ENCODE measurements around the gene SIPA1L3. TPM values are rescaled to one million over a fixed set of nuclear protein-coding genes. Genes with fewer than 3 reads are reported as not detected.

The SIPA1L3 gene
- total RNA-seq, 1 donor from 2014 or later: 27.1 TPM

DNA sequence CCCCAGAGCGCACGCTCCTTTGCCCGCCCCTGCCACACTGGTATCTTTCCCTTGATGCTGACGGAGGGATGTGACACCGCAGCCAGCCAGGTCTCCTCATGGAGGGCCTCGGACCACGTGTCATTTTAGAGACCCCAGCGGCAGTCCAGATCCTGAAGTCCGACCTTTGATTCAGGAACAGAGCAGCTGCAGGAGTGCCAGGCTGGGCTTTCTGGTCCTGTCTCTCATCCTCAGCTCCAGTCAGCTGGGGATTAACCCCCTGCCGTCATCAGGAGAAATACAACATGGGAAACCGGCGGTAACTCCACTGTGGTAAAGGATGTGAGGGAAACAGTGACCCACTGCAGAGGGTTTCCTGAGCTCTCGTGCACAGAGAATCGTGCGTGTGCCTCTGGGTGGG is 140.6 kb downstream of the SIPA1L3 start:
- no peak overlapping the region for H3K27ac ChIP-seq
- no peaks in the 10 kb centered on the region for H3K9me3 ChIP-seq
- TF ChIP-seq, protein P1, sequence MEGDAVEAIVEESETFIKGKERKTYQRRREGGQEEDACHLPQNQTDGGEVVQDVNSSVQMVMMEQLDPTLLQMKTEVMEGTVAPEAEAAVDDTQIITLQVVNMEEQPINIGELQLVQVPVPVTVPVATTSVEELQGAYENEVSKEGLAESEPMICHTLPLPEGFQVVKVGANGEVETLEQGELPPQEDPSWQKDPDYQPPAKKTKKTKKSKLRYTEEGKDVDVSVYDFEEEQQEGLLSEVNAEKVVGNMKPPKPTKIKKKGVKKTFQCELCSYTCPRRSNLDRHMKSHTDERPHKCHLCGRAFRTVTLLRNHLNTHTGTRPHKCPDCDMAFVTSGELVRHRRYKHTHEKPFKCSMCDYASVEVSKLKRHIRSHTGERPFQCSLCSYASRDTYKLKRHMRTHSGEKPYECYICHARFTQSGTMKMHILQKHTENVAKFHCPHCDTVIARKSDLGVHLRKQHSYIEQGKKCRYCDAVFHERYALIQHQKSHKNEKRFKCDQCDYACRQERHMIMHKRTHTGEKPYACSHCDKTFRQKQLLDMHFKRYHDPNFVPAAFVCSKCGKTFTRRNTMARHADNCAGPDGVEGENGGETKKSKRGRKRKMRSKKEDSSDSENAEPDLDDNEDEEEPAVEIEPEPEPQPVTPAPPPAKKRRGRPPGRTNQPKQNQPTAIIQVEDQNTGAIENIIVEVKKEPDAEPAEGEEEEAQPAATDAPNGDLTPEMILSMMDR (IDR thresholded peaks at IDR 0.05): no peak
- intact Hi-C loops (cut with DNase I): no loop called here
- no peaks in the 10 kb centered on the region for H3K4me1 ChIP-seq
- H3K27me3 ChIP-seq: no peaks in the 10 kb centered on the region
- H3K4me3 ChIP-seq: no peak overlapping the region
- H3K36me3 ChIP-seq: no peaks in the 10 kb centered on the region
- DNase-seq (ENCODE audit: low spot score in 2 of 2): no peak

DNA sequence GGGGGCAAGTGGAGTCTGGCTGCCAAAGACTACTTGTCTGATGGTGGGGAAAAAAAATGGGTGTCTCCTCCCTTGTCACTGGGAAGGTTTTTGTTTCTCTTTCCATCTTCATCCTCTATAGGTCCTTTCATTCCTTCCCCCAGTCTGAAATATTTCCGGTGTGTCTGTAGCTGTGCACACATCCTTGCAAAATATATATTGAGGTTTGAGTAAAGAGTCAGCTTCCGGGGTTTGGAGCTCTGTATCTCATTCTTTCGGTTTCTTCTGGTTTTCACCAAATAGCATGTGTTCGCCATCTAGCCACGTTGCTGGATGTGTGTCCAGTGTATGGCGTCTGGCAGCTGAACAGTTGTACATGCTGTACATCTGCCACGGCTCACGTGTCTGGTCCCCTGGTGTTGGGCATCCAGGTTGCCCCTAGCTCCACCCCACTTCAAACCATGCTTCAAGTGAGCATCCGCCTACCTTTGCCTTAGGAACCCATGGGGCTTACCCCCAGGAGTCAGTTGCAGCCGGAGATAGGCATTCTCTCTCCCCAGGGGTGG is 142.2 kb downstream of the SIPA1L3 start:
- H3K9me3 ChIP-seq: no peaks in the 10 kb centered on the region
- H3K4me1 ChIP-seq: no peaks in the 10 kb centered on the region
- H3K36me3 ChIP-seq: no peaks in the 10 kb centered on the region
- H3K27ac ChIP-seq: no peak overlapping the region
- TF ChIP-seq, protein P1 (IDR thresholded peaks at IDR 0.05): no peak
- no peak for DNase-seq (ENCODE audit: low spot score in 2 of 2)
- intact Hi-C loops (cut with DNase I): no loop called here
- H3K27me3 ChIP-seq: no peaks in the 10 kb centered on the region
- H3K4me3 ChIP-seq: no peak overlapping the region

DNA sequence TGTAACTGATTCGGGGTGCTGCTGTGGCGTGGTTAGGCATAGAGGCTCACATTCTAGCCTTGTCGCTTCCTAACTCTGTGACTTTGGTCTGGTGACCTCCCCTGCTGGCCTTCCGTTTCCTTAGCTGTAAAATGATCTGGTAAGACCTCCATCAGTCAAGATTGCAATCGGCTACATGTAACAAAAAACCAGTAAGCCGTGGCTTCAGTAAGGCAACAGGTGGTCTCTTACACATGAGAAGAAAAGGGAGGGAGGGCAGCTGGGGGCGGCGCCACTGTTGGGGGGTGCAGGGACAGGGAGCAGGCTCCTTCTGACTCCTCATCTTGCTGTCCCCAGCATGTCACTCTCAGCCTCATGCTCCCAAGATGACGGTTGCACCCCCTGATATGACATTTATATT is 148.0 kb downstream of the SIPA1L3 start:
- intact Hi-C loops (cut with DNase I): no loop called here
- Histone ChIP-seq H3K9me3 (no peaks in the 10 kb centered on the region), H3K4me3 (no peak overlapping the region), H3K27me3 (no peaks in the 10 kb centered on the region), H3K36me3 (no peaks in the 10 kb centered on the region), H3K4me1 (no peaks in the 10 kb centered on the region), H3K27ac (no peak overlapping the region)
- no peak for DNase-seq (ENCODE audit: low spot score in 2 of 2)
- TF ChIP-seq, protein P1 (IDR thresholded peaks at IDR 0.05): no peak

DNA sequence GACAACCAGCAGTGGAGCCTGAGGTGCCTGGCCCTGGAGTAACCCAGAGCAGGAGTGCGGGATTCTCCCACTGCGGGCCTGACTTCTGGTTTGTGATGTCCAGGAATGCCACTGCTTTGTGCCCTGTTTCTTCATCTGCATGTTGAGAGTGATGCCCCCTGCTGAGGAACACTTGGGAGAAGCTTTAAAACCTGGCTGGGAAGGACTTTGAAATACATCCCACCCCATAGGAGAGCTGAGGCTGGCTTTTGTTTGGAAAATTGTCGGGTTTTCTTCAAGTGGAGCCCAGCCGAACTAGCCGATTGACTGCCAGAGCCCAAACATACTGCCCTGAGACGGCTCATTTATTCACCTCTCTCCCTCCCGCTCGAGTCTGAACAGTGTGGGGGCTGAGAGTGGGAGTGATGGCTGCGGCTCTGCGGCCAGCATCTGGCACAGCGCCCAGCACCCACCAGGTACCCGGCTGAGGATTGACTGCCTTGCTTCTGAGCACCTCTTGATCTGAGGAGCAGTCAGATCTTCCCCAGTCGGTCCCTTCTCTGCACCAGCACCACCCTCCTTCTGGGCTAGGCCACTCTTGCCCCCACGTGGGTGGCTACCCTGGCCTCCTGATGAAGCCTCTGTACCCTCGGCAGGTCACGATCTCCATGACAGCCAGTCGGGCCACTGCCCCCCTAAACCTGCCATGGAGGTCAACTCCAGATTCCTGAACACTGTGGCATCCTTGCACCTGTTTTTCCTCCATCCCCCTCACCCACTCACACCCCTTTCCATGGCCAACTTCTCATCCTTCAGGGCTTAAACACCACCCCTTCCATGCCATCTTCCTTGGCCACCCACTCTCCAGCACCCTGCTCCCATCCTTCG is 148.9 kb downstream of the SIPA1L3 start:
- no peaks in the 10 kb centered on the region for H3K27me3 ChIP-seq
- no peak overlapping the region for H3K27ac ChIP-seq
- H3K4me1 ChIP-seq: no peaks in the 10 kb centered on the region
- no peak for DNase-seq (ENCODE audit: low spot score in 2 of 2)
- intact Hi-C loops (cut with DNase I): no loop called here
- H3K36me3 ChIP-seq: no peaks in the 10 kb centered on the region
- TF ChIP-seq, protein P1 (IDR thresholded peaks at IDR 0.05): no peak
- no peaks in the 10 kb centered on the region for H3K9me3 ChIP-seq
- H3K4me3 ChIP-seq: no peak overlapping the region

DNA sequence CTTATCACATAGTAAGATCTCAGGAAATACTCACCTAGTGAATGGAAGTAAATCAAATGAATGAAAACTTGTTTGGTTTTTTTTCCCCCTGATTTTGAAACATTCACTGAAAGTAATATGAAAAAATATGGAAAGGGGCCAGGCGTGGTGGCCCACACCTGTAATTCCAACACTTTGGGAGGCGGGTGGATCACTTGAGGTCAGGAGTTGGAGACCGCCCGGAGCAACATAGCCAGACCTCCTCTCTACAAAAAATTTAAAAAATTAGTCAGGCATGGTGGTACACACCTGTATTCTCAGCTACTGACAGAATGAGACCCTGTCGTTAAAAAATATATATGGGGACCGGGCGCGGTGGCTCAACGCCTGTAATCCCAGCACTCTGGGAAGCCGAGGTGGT is 149.6 kb downstream of the SIPA1L3 start:
- H3K9me3 ChIP-seq: no peaks in the 10 kb centered on the region
- TF ChIP-seq, protein P1 (IDR thresholded peaks at IDR 0.05): no peak
- intact Hi-C loops (cut with DNase I): no loop called here
- no peak overlapping the region for H3K4me3 ChIP-seq
- H3K27ac ChIP-seq: no peak overlapping the region
- no peaks in the 10 kb centered on the region for H3K36me3 ChIP-seq
- DNase-seq (ENCODE audit: low spot score in 2 of 2): no peak
- no peaks in the 10 kb centered on the region for H3K27me3 ChIP-seq
- no peaks in the 10 kb centered on the region for H3K4me1 ChIP-seq
